ENCODE results near the gene HOXD8. TPM values are rescaled to one million over a fixed set of nuclear protein-coding genes. Genes with fewer than 3 reads are reported as not detected.

The HOXD8 gene
- polyA plus RNA-seq, 1 of the 3 experiments (the other 2 are of a cell fraction): 6.4 TPM

- no peaks in the 10 kb centered on the region for H3K27me3 ChIP-seq (ENCODE audit: insufficient read depth)
- no peak overlapping the region for H3K4me2 ChIP-seq
- no peaks in the 10 kb centered on the region for H4K20me1 ChIP-seq (ENCODE audit: insufficient read depth)
- no peak overlapping the region for H3K4me3 ChIP-seq (ENCODE audit: low read depth in 2 of 2, low read length in 1 of 2)
- peaks cover 0 to 19% of the 10 kb centered on the region in 2 experiments for H3K36me3 ChIP-seq (replicated peaks in 1 of 2; ENCODE audit: control insufficient read depth in 1 of 2, insufficient read depth in 2 of 2, low read length in 1 of 2)
- no peak for DNase-seq
- H3F3A ChIP-seq (replicated peaks; ENCODE audit: insufficient read depth): no peaks in the 10 kb centered on the region
- ChIA-PET CTCF (interaction anchor here (4.4 kb wide), 1 partner anchor 9 kb away, joined by 24 read pairs; no protein-coding TSS in a partner anchor), POLR2A (interaction anchor here (0.6 kb wide), 1 partner anchor 260 kb away, joined by 4 read pairs; no protein-coding TSS in a partner anchor)
- peaks cover 3% of the 10 kb centered on the region; the same call in 1 of the 2 replicates for H3K79me2 ChIP-seq (ENCODE audit: insufficient read depth)
- TF ChIP-seq MEF2A (IDR thresholded peaks at IDR 0.05; ENCODE audit: borderline replicate concordance, low read depth) (no peak), MAX (IDR thresholded peaks at IDR 0.05; ENCODE audit: low read depth) (no peak)
- 91% methylated on average over 22 of the region's 22 CpGs for WGBS (ENCODE audit: low lambda C conversion rate)
- no peak overlapping the region for H2AFZ ChIP-seq (ENCODE audit: low read depth)
- no peak overlapping the region for H3K27ac ChIP-seq (ENCODE audit: low read depth in 2 of 2, low read length in 1 of 2)
- peaks cover 0 to 8% of the 10 kb centered on the region in 2 experiments; a peak in 1 of 4 replicates for H3K4me1 ChIP-seq (ENCODE audit: control insufficient read depth in 1 of 2, insufficient read depth in 2 of 2, low read depth in 1 of 2, low read length in 1 of 2)
- H3K9ac ChIP-seq: no peak overlapping the region
- H3K9me3 ChIP-seq: no peaks in the 10 kb centered on the region
- no peaks in the 10 kb centered on the region for H3K9me2 ChIP-seq
Measured at GRCh38 chr2:176149481-176149938, 20.0 kb downstream of the HOXD8 start.

GRCh38 chr2:176149939-176150583 lies 20.6 kb downstream of the HOXD8 start:
- no peaks in the 10 kb centered on the region for H4K20me1 ChIP-seq (ENCODE audit: insufficient read depth)
- H3K79me2 ChIP-seq (ENCODE audit: insufficient read depth): no peaks in the 10 kb centered on the region
- DNase-seq: no peak
- H3K4me2 ChIP-seq: no peak overlapping the region
- ChIA-PET CTCF (interaction anchor here (1.7 to 4.4 kb wide), 2 partner anchors 10 to 404 kb away, joined by 5 to 24 read pairs; no protein-coding TSS in a partner anchor), POLR2A (interaction anchor here (0.6 kb wide), 1 partner anchor 261 kb away, joined by 4 read pairs; no protein-coding TSS in a partner anchor)
- H3K9ac ChIP-seq: no peak overlapping the region
- no peak overlapping the region for H3K4me3 ChIP-seq (ENCODE audit: low read depth in 2 of 2, low read length in 1 of 2)
- H3K27ac ChIP-seq (ENCODE audit: low read depth in 2 of 2, low read length in 1 of 2): no peak overlapping the region
- H2AFZ ChIP-seq (ENCODE audit: low read depth): no peak overlapping the region
- H3K9me2 ChIP-seq: no peaks in the 10 kb centered on the region
- H3F3A ChIP-seq (replicated peaks; ENCODE audit: insufficient read depth): no peaks in the 10 kb centered on the region
- H3K27me3 ChIP-seq (ENCODE audit: insufficient read depth): no peaks in the 10 kb centered on the region
- no peak for TF ChIP-seq ELF1 (IDR thresholded peaks at IDR 0.05)
- TF ChIP-seq PBX3 (IDR thresholded peaks at IDR 0.05): no peak
- TF ChIP-seq RFX5 (IDR thresholded peaks at IDR 0.05; ENCODE audit: low read length): no peak
- TF ChIP-seq JUND (IDR thresholded peaks at IDR 0.05): no peak
- no peak for TF ChIP-seq FOXJ3 (CRISPR knock-in tag; IDR thresholded peaks at IDR 0.05)
- TF ChIP-seq CHD2 (IDR thresholded peaks at IDR 0.05; ENCODE audit: low read length, partially characterized antibody): no peak
- peaks cover 0 to 24% of the 10 kb centered on the region in 2 experiments for H3K36me3 ChIP-seq (replicated peaks in 1 of 2; ENCODE audit: control insufficient read depth in 1 of 2, insufficient read depth in 2 of 2, low read length in 1 of 2)
- no peaks in the 10 kb centered on the region for H3K9me3 ChIP-seq
- WGBS (ENCODE audit: low lambda C conversion rate): 92% methylated on average over 24 of the region's 24 CpGs
- peaks cover 0 to 8% of the 10 kb centered on the region in 2 experiments; a peak in 1 of 4 replicates for H3K4me1 ChIP-seq (ENCODE audit: control insufficient read depth in 1 of 2, insufficient read depth in 2 of 2, low read depth in 1 of 2, low read length in 1 of 2)

All from SK-N-SH (cell line).